HepG2 (cell line): ENCODE results near the gene PARVA. TPM values are rescaled to one million over a fixed set of nuclear protein-coding genes. Genes with fewer than 3 reads are reported as not detected.

Source experiments
- ATAC-seq: fragments of 200-7000 bp; cut with Tn5 transposase; 3 replicates; pipeline ENCODE4 v1.9.1; 2020; ENCODE audit warnings: mild to moderate bottlenecking, moderate library complexity
- BruUV-seq: library from RNA; stranded (reverse); fragments of 400-500 nt; replicated peaks from 2 replicates; lab custom pipeline; 2021; lab: Mats Ljungman, UMichigan
- CTCF ChIA-PET: fragments of 300-600 bp; formaldehyde crosslinking; extraction: SDS; loops from one replicate; lab custom pipeline; 2021; ENCODE audit warnings: low total read pairs, inconsistent platforms, low intra/inter-chr PET ratio; lab: Yijun Ruan, JAX
- POLR2A ChIA-PET: fragments of 350-600 bp; sonication (Branson Sonifier 250); formaldehyde crosslinking; loops from one replicate; lab custom pipeline; 2020; ENCODE audit warnings: antibody characterized with exemption, inconsistent platforms; lab: Yijun Ruan, JAX
- DNase-seq: peaks from one replicate; pipeline ENCODE4 v3.0.0-alpha.2; 2015; ENCODE audit warnings: low spot score
- FAIRE-seq: peaks from 3 replicates; lab custom pipeline; 2011; peaks lifted over from hg19 to GRCh38; lab: Jason Lieb, UNC
- H2AFZ ChIP-seq: one replicate; pipeline ENCODE4 v1.6.1; 2011; ENCODE audit warnings: low read length, inconsistent platforms
- H3K27ac ChIP-seq: fragments of 300-600 bp; 3 replicates; pipeline ENCODE4 v1.8.0; 2011; ENCODE audit warnings: mixed run types, mild to moderate bottlenecking, mixed read lengths, low read length, inconsistent platforms; ENCODE audit not compliant: insufficient read depth; ENCODE audit errors: extremely low read length
- H3K27me3 ChIP-seq, 2 experiments: fragments of 200-600 bp in 1 of 2; 2 replicates in 1 of 2; 3 replicates in 1 of 2; pipeline versions ENCODE4 v1.6.0 to v1.8.0; 2011; ENCODE audit warnings: low read length in 2 of 2, mild to moderate bottlenecking in 2 of 2, moderate library complexity in 2 of 2, inconsistent platforms in 1 of 2; ENCODE audit not compliant: insufficient read depth in 2 of 2, control insufficient read depth in 1 of 2
- H3K36me3 ChIP-seq, 2 experiments: fragments of 200-600 bp in 1 of 2; replicated peaks in 1 of 2; 2 replicates in 1 of 2; 3 replicates in 1 of 2; pipeline versions ENCODE4 v1.5.1 to v1.8.0; 2011; ENCODE audit warnings: low read length in 2 of 2, inconsistent platforms in 1 of 2; ENCODE audit not compliant: insufficient read depth in 2 of 2, control insufficient read depth in 1 of 2
- H3K4me1 ChIP-seq: 2 replicates; pipeline ENCODE4 v1.5.1; 2012; ENCODE audit warnings: low read length, inconsistent platforms; ENCODE audit not compliant: insufficient read depth
- H3K4me2 ChIP-seq: 2 replicates; pipeline ENCODE4 v1.6.0; 2011; ENCODE audit warnings: low read depth, low read length, inconsistent platforms
- H3K4me3 ChIP-seq, 3 experiments: fragments of 200-600 bp in 1 of 3; sonication (generic), shearing (Covaris generic) in 1 of 3; replicated peaks in 1 of 3; 2 replicates each; pipeline ENCODE4 v1.5.1; 2011 to 2016; ENCODE audit warnings: low read length in 3 of 3, inconsistent platforms in 2 of 3, low read depth in 2 of 3, mild to moderate bottlenecking in 2 of 3, control low read depth in 1 of 3, mixed read lengths in 1 of 3; ENCODE audit not compliant: insufficient read depth in 1 of 3
- H3K79me2 ChIP-seq: one replicate; pipeline ENCODE4 v1.6.1; 2011; ENCODE audit warnings: low read length, inconsistent platforms; ENCODE audit not compliant: insufficient read depth
- H3K9ac ChIP-seq: 2 replicates; pipeline ENCODE4 v1.6.0; 2011; ENCODE audit warnings: mild to moderate bottlenecking, low read depth, low read length, inconsistent platforms; ENCODE audit not compliant: insufficient read depth
- H3K9me3 ChIP-seq: 2 replicates; pipeline ENCODE4 v1.5.1; 2012; ENCODE audit warnings: mild to moderate bottlenecking, low read length
- H4K20me1 ChIP-seq: 2 replicates; pipeline ENCODE4 v1.6.0; 2011; ENCODE audit warnings: inconsistent platforms, mild to moderate bottlenecking, low read length, moderate library complexity; ENCODE audit not compliant: insufficient read depth
- GFI1 ChIP-seq: sonication (generic); formaldehyde crosslinking; IDR thresholded peaks from 2 replicates; pipeline ENCODE4 v1.5.0; 2020; ENCODE audit warnings: missing genetic modification reagents, mild to moderate bottlenecking, borderline replicate concordance
- HNF4A ChIP-seq: sonication (generic); formaldehyde crosslinking; IDR thresholded peaks from 2 replicates; pipeline ENCODE4 v1.4.0; 2020; ENCODE audit warnings: missing genetic modification reagents
- MED13 ChIP-seq: sonication (generic); formaldehyde crosslinking; IDR thresholded peaks from 2 replicates; pipeline ENCODE4 v1.5.0; 2020; ENCODE audit warnings: missing genetic modification reagents
- MTF1 ChIP-seq: sonication (generic); formaldehyde crosslinking; IDR thresholded peaks from 2 replicates; pipeline ENCODE4 v1.5.0; 2020; ENCODE audit warnings: missing genetic modification reagents
- POLR2AphosphoS2 ChIP-seq: IDR thresholded peaks from 2 replicates; pipeline ENCODE4 v1.6.1; 2011; ENCODE audit warnings: low read depth, low read length, improper control_type of control experiment
- RARG ChIP-seq: sonication (generic); formaldehyde crosslinking; IDR thresholded peaks from 2 replicates; pipeline ENCODE4 v1.4.0; 2020; ENCODE audit warnings: low read depth, mild to moderate bottlenecking, missing genetic modification reagents
- ZNF354B ChIP-seq: sonication (generic); formaldehyde crosslinking; IDR thresholded peaks from 2 replicates; pipeline ENCODE4 v1.8.0; 2022; ENCODE audit warnings: mild to moderate bottlenecking, missing genetic modification reagents
- ZNF577 ChIP-seq: sonication (generic); formaldehyde crosslinking; IDR thresholded peaks from 2 replicates; pipeline ENCODE4 v1.4.0; 2020; ENCODE audit warnings: mild to moderate bottlenecking, low read depth, missing genetic modification reagents, borderline replicate concordance
- WGBS: methylation state at CpG from one replicate; pipeline ENCODE4 v1.1.6; 2017; ENCODE audit warnings: low lambda C conversion rate; 5-methylcytosine and 5-hydroxymethylcytosine counted together
- in situ Hi-C: cut with HindIII; loops from 2 replicates; pipeline ENCODE4 v1.10.0; 2017; ENCODE audit warnings: low pct_unique_long_range_greater_than_20kb; ENCODE audit not compliant: extremely low pct_ligation_motif_present
- intact Hi-C: fragments of 100-400 bp; cut with micrococcal nuclease; formaldehyde crosslinking; loops from one replicate; pipeline ENCODE4 v1.10.0; 2022; ENCODE audit not compliant: unreplicated experiment
- polyA plus RNA-seq, 8 experiments: library from polyadenylated mRNA; depleted of rRNA in 3 of 8; stranded (reverse) in 7 of 8; unstranded in 1 of 8; fragments of >200 nt; fragmentation: Illumina TruSeq in 4 of 8; extraction: Trizol in 4 of 8; gene quantifications; 2 replicates each; pipeline versions ENCODE4 v1.2.1 to v1.2.3, GENCODE V29; 2011 to 2016; ENCODE audit warnings: low read depth in 4 of 8, missing spikeins in 1 of 8, mixed read lengths in 1 of 8; ENCODE audit not compliant: insufficient read depth in 1 of 8
- total RNA-seq, 5 experiments: library from RNA; depleted of rRNA; stranded (reverse); fragments of >200 nt; fragmentation: Illumina TruSeq; extraction: Trizol; gene quantifications; 2 replicates each; pipeline ENCODE4 v1.2.3, GENCODE V29; 2016; ENCODE audit warnings: low read depth in 1 of 5
- TF ChIP-seq, protein P1 (sequence below): sonication (generic); formaldehyde crosslinking; IDR thresholded peaks from 2 replicates; pipeline ENCODE4 v1.5.1; 2020; ENCODE audit warnings: missing genetic modification reagents, mild to moderate bottlenecking, borderline replicate concordance
- TF ChIP-seq, protein P2 (sequence below): sonication (generic); formaldehyde crosslinking; IDR thresholded peaks from 2 replicates; pipeline ENCODE4 v1.4.0; 2020; ENCODE audit warnings: missing genetic modification reagents
- TF ChIP-seq, protein P3 (sequence below): IDR thresholded peaks from 2 replicates; pipeline ENCODE4 v1.6.1; 2018; ENCODE audit warnings: missing genetic modification reagents

The PARVA gene
- total and polyA plus RNA-seq, 2 of the 13 experiments (the other 11 are each of a cell fraction or from before 2014, with no cell fraction given) = 5.9 to 9.1 TPM

DNA sequence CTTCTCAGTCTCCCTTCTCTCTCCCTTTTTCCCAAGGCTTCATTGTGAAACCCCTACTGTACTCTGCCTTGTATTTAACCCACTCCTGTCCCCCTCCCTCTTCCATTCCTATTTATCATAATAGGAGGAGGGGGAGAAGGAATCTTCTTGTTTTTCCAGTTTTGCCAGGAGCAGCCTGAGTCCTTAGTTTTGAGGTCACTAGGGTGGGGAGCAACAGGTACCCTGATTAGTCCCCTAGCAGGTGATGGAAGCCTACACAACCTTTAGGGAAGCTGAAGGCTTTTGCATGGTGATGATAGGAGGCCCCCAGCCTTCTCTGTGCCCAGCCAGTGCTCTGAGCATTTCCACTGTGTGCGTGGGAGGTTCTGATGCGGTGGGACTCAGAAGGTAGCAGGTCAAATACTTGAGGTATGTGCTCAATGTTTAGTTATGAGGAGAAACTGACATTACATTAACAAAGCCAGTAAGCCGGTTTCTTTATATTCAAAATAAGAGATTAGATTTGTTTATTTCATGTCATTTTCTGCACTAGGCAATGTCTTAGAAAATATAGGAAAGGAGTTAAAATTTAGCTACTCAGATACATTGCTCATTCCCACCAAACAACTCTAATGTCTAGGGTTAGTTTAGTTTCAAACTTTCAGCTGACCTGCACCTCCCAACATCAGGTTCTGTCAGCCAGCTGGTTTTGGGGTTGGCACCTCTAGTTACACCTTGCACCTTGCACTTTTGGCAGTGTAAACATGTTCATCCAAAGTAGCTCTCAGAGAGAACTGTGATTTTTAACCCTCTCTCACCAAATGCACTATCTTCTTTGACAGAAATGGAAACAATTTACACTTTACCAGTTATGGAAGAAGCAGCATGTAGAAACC is 26.0 kb downstream of the PARVA start:
- H3K27ac ChIP-seq = no peak overlapping the region

More for the DNA sequence above, 26.0 kb downstream of the PARVA start:
- H3K27me3 ChIP-seq = no peaks in the 10 kb centered on the region
- ChIA-PET POLR2A (no interaction called here), CTCF (no interaction called here)
- H4K20me1 ChIP-seq = no peaks in the 10 kb centered on the region
- FAIRE-seq (no peak), ATAC-seq (peak; percentile 48), DNase-seq (no peak)
- peaks cover 14% of the 10 kb centered on the region for H3K4me1 ChIP-seq
- no peak overlapping the region for H3K4me2 ChIP-seq
- H3K4me3 ChIP-seq = no peak overlapping the region
- TF ChIP-seq MTF1 (CRISPR knock-in tag) (no peak), GFI1 (peak; percentile 57; the same call in 1 of the 2 replicates), ZNF577 (CRISPR knock-in tag) (no peak), RARG (no peak), HNF4A (CRISPR knock-in tag) (peak; percentile 58), MED13 (CRISPR knock-in tag) (no peak), ZNF354B (CRISPR knock-in tag) (no peak), POLR2AphosphoS2 (no peak)
- TF ChIP-seq, protein P1, sequence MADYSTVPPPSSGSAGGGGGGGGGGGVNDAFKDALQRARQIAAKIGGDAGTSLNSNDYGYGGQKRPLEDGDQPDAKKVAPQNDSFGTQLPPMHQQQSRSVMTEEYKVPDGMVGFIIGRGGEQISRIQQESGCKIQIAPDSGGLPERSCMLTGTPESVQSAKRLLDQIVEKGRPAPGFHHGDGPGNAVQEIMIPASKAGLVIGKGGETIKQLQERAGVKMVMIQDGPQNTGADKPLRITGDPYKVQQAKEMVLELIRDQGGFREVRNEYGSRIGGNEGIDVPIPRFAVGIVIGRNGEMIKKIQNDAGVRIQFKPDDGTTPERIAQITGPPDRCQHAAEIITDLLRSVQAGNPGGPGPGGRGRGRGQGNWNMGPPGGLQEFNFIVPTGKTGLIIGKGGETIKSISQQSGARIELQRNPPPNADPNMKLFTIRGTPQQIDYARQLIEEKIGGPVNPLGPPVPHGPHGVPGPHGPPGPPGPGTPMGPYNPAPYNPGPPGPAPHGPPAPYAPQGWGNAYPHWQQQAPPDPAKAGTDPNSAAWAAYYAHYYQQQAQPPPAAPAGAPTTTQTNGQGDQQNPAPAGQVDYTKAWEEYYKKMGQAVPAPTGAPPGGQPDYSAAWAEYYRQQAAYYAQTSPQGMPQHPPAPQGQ (CRISPR knock-in tag) = no peak
- TF ChIP-seq, protein P2, sequence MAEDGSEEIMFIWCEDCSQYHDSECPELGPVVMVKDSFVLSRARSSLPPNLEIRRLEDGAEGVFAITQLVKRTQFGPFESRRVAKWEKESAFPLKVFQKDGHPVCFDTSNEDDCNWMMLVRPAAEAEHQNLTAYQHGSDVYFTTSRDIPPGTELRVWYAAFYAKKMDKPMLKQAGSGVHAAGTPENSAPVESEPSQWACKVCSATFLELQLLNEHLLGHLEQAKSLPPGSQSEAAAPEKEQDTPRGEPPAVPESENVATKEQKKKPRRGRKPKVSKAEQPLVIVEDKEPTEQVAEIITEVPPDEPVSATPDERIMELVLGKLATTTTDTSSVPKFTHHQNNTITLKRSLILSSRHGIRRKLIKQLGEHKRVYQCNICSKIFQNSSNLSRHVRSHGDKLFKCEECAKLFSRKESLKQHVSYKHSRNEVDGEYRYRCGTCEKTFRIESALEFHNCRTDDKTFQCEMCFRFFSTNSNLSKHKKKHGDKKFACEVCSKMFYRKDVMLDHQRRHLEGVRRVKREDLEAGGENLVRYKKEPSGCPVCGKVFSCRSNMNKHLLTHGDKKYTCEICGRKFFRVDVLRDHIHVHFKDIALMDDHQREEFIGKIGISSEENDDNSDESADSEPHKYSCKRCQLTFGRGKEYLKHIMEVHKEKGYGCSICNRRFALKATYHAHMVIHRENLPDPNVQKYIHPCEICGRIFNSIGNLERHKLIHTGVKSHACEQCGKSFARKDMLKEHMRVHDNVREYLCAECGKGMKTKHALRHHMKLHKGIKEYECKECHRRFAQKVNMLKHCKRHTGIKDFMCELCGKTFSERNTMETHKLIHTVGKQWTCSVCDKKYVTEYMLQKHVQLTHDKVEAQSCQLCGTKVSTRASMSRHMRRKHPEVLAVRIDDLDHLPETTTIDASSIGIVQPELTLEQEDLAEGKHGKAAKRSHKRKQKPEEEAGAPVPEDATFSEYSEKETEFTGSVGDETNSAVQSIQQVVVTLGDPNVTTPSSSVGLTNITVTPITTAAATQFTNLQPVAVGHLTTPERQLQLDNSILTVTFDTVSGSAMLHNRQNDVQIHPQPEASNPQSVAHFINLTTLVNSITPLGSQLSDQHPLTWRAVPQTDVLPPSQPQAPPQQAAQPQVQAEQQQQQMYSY (CRISPR knock-in tag) = no peak
- TF ChIP-seq, protein P3, sequence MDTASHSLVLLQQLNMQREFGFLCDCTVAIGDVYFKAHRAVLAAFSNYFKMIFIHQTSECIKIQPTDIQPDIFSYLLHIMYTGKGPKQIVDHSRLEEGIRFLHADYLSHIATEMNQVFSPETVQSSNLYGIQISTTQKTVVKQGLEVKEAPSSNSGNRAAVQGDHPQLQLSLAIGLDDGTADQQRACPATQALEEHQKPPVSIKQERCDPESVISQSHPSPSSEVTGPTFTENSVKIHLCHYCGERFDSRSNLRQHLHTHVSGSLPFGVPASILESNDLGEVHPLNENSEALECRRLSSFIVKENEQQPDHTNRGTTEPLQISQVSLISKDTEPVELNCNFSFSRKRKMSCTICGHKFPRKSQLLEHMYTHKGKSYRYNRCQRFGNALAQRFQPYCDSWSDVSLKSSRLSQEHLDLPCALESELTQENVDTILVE (CRISPR knock-in tag) = no peak
- no peaks in the 10 kb centered on the region for H3K9me3 ChIP-seq
- H3K9ac ChIP-seq = no peak overlapping the region
- no peaks in the 10 kb centered on the region for H3K79me2 ChIP-seq
- 58% methylated on average over 3 of the region's 3 CpGs for WGBS
- in situ Hi-C loops = no loop called here
- intact Hi-C loops = no loop called here
- H2AFZ ChIP-seq = no peak overlapping the region
- no TSS peak for BruUV-seq
- no peaks in the 10 kb centered on the region for H3K36me3 ChIP-seq
